CD4-positive, alpha-beta T cell (primary cell): Measurements from ENCODE around the gene DIP2C. TPM values are rescaled to one million over a fixed set of nuclear protein-coding genes. Genes with fewer than 3 reads are reported as not detected.
A peak's percentile ranks its signal among the peaks of the same experiment; 100 is the strongest.

Experiments used
- ATAC-seq: fragments of 200-7000 bp; cut with Tn5 transposase; one replicate; pipeline ENCODE4 v1.10.0; 2022; ENCODE audit warnings: mild to moderate bottlenecking; ENCODE audit not compliant: poor library complexity
- CTCF ChIA-PET: fragments of 350-600 bp; sonication (Branson Sonifier 250); formaldehyde crosslinking; loops from one replicate; lab custom pipeline; 2021; ENCODE audit warnings: antibody characterized with exemption, inconsistent platforms; lab: Charles Lee
- POLR2A ChIA-PET: fragments of 350-600 bp; sonication (Branson Sonifier 250); formaldehyde crosslinking; loops from one replicate; lab custom pipeline; 2021; ENCODE audit warnings: antibody characterized with exemption, inconsistent platforms; lab: Charles Lee
- DNase-seq, 14 experiments: peaks; one replicate each; pipeline ENCODE4 v3.0.0-alpha.2; 2013 to 2020; ENCODE audit warnings: mixed read lengths in 2 of 14
- H3K27ac ChIP-seq, 2 donors: one replicate each; pipeline versions ENCODE4 v1.5.1 to v1.7.0; 2013; ENCODE audit warnings: low read length in 2 of 2, low read depth in 1 of 2, mild to moderate bottlenecking in 1 of 2
- H3K27me3 ChIP-seq, 2 experiments: 1 replicate in 1 of 2; 2 replicates in 1 of 2; pipeline versions ENCODE4 v1.6.1 to v1.7.0; 2013; ENCODE audit warnings: low read length in 2 of 2, control low read depth in 1 of 2, mild to moderate bottlenecking in 1 of 2, moderate library complexity in 1 of 2; ENCODE audit not compliant: insufficient read depth in 2 of 2, control insufficient read depth in 1 of 2
- H3K36me3 ChIP-seq: one replicate; pipeline ENCODE4 v1.6.1; 2013; ENCODE audit warnings: low read length, control low read depth; ENCODE audit not compliant: insufficient read depth
- H3K4me1 ChIP-seq: one replicate; pipeline ENCODE4 v1.6.1; 2013; ENCODE audit warnings: low read length, control low read depth; ENCODE audit not compliant: insufficient read depth
- H3K4me3 ChIP-seq: one replicate; pipeline ENCODE4 v1.5.1; 2013; ENCODE audit warnings: mild to moderate bottlenecking, low read length, moderate library complexity
- H3K9me3 ChIP-seq, 2 experiments: 1 replicate in 1 of 2; 2 replicates in 1 of 2; pipeline versions ENCODE4 v1.6.1 to v1.7.0; 2013; ENCODE audit warnings: low read length in 2 of 2, mild to moderate bottlenecking in 2 of 2, control low read depth in 1 of 2, moderate library complexity in 1 of 2; ENCODE audit not compliant: control insufficient read depth in 1 of 2, insufficient read depth in 1 of 2
- H3K27ac Mint-ChIP-seq: one replicate; pipeline ENCODE4 v1.8.0; 2020; ENCODE audit warnings: mixed read lengths
- H3K27me3 Mint-ChIP-seq: one replicate; pipeline ENCODE4 v1.8.0; 2021; ENCODE audit warnings: mixed read lengths
- H3K36me3 Mint-ChIP-seq: one replicate; pipeline ENCODE4 v1.8.0; 2021; ENCODE audit warnings: low read depth, mixed read lengths
- H3K4me1 Mint-ChIP-seq: one replicate; pipeline ENCODE4 v1.8.0; 2021; ENCODE audit warnings: low read depth, mixed read lengths
- H3K4me3 Mint-ChIP-seq: one replicate; pipeline ENCODE4 v1.8.0; 2020; ENCODE audit warnings: mild to moderate bottlenecking, mixed read lengths
- H3K9me3 Mint-ChIP-seq: one replicate; pipeline ENCODE4 v1.8.0; 2020; ENCODE audit warnings: mixed read lengths
- CTCF ChIP-seq: fragments of 200-600 bp; IDR thresholded peaks from one replicate; pipeline ENCODE4 v1.8.0; 2022; ENCODE audit warnings: antibody characterized with exemption, mild to moderate bottlenecking
- intact Hi-C, 2 experiments: fragments of 100-400 bp; cut with DNase I in 1 of 2; cut with micrococcal nuclease in 1 of 2; formaldehyde crosslinking; loops; one replicate each; pipeline versions ENCODE4 v1.15.1 to v1.9.0; 2023 to 2025; cut with DNase I, micrococcal nuclease
- total RNA-seq, 174 experiments: library from RNA in 2 of 174; stranded (reverse) in 2 of 174; gene quantifications; one replicate each; pipeline ENCODE4 v1.2.3 and lab custom pipeline; 2021 to 2026

The DIP2C gene
- total RNA-seq, 2 experiments from 2014 or later = 4.1 TPM

- Histone ChIP-seq H3K4me3 (no peak overlapping the region), H3K27me3 (no peaks in the 10 kb centered on the region), H3K4me1 (peaks cover 10% of the 10 kb centered on the region), H3K36me3 (no peaks in the 10 kb centered on the region), H3K27ac (no peak overlapping the region), H3K9me3 (no peaks in the 10 kb centered on the region)
- DNase-seq (no peak), ATAC-seq (no peak)
- Mint-ChIP-seq H3K36me3 (no peaks in the 10 kb centered on the region), H3K4me3 (no peak overlapping the region), H3K4me1 (peaks cover 32% of the 10 kb centered on the region), H3K9me3 (no peaks in the 10 kb centered on the region), H3K27ac (peak overlapping the region; percentile 41), H3K27me3 (no peaks in the 10 kb centered on the region)
- POLR2A ChIA-PET = no interaction called here
- intact Hi-C loops = no loop called here
- no peak for TF ChIP-seq CTCF
- CTCF ChIA-PET = no interaction called here
These were observed 375.1 kb downstream of the DIP2C start for GRCh38 chr10:314381-314780.

GRCh38 chr10:311901-312665, 377.4 kb downstream of the DIP2C start:
- Histone ChIP-seq H3K4me1 (peaks cover 10% of the 10 kb centered on the region), H3K36me3 (no peaks in the 10 kb centered on the region), H3K27ac (no peak overlapping the region), H3K9me3 (no peaks in the 10 kb centered on the region), H3K27me3 (no peaks in the 10 kb centered on the region), H3K4me3 (no peak overlapping the region)
- ChIA-PET POLR2A (no interaction called here), CTCF (no interaction called here)
- ATAC-seq (no peak), DNase-seq (no peak)
- H3K4me3 Mint-ChIP-seq = no peak overlapping the region
- peaks cover 7% of the 10 kb centered on the region for H3K36me3 Mint-ChIP-seq
- no peaks in the 10 kb centered on the region for H3K9me3 Mint-ChIP-seq
- TF ChIP-seq CTCF = no peak
- H3K27ac Mint-ChIP-seq = no peak overlapping the region
- H3K4me1 Mint-ChIP-seq = peaks cover 26% of the 10 kb centered on the region
- H3K27me3 Mint-ChIP-seq = no peaks in the 10 kb centered on the region
- intact Hi-C loops = no loop called here

- no peaks in the 10 kb centered on the region for H3K27me3 Mint-ChIP-seq
- no peak overlapping the region for H3K27ac ChIP-seq
- H3K27ac Mint-ChIP-seq = no peak overlapping the region
These were observed 378.4 kb downstream of the DIP2C start for GRCh38 chr10:310976-311639.

More at GRCh38 chr10:310976-311639, 378.4 kb downstream of the DIP2C start:
- Histone ChIP-seq H3K4me3 (no peak overlapping the region), H3K27me3 (no peaks in the 10 kb centered on the region), H3K9me3 (no peaks in the 10 kb centered on the region), H3K36me3 (no peaks in the 10 kb centered on the region), H3K4me1 (peaks cover 10% of the 10 kb centered on the region)
- POLR2A ChIA-PET = no interaction called here
- no peaks in the 10 kb centered on the region for H3K9me3 Mint-ChIP-seq
- peaks cover 8% of the 10 kb centered on the region for H3K36me3 Mint-ChIP-seq
- no peak for TF ChIP-seq CTCF
- H3K4me3 Mint-ChIP-seq = no peak overlapping the region
- no peak for DNase-seq
- H3K4me1 Mint-ChIP-seq = peaks cover 21% of the 10 kb centered on the region
- no peak for ATAC-seq
- CTCF ChIA-PET = no interaction called here
- intact Hi-C loops = no loop called here
